NT2/D1 (cell line): Measurements from ENCODE around the gene CCDC3.

Source experiments
- SUZ12 ChIP-seq: IDR thresholded peaks from 2 replicates; pipeline ENCODE4 v1.6.1; 2011; ENCODE audit not compliant: insufficient read length, insufficient read depth; ENCODE audit errors: extremely low read depth
- YY1 ChIP-seq: IDR thresholded peaks from 2 replicates; pipeline ENCODE4 v1.6.1; 2011; ENCODE audit not compliant: insufficient read length, insufficient read depth

DNA sequence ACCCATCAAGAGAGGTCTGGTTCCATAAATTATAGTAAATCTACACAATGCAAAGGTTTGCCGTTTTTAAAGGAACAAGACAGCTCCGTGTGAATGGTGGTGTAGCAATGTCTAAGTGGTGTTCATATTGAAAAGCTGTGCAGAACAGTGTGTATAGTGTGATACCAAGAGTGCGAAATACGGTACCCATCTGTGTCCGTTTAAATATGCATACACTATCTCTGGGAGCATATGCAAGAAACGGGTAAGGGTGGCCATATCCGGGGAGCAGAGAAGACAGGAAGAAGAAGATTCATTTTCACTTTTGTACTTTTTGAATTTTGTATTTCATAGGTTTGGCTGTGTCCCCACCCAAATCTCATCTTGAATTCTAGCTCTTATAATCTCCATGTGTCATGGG lies 102.0 kb downstream of the CCDC3 start:
- no peak for TF ChIP-seq SUZ12
- TF ChIP-seq YY1: no peak
